Upper lobe of left lung (tissue), 4 donors: Measurements from ENCODE around the gene CLDN8.

Experiments used
- CTCF ChIP-seq, 6 experiments: fragments of 450-650 bp in 4 of 6; fragments of 200-600 bp in 2 of 6; sonication (generic) in 2 of 6; IDR thresholded peaks; one replicate each; pipeline ENCODE4 v1.5.1; 2016 to 2019; ENCODE audit warnings: antibody characterized with exemption in 6 of 6
- EP300 ChIP-seq, 4 donors: sonication (generic); formaldehyde crosslinking; IDR thresholded peaks; one replicate each; pipeline ENCODE4 v1.5.1; 2017; ENCODE audit warnings: antibody characterized with exemption in 4 of 4, control low read depth in 2 of 4
- POLR2A ChIP-seq, 4 donors: fragments of 450-650 bp; IDR thresholded peaks; one replicate each; pipeline ENCODE4 v1.5.1; 2016 to 2017; ENCODE audit warnings: antibody characterized with exemption in 4 of 4, mild to moderate bottlenecking in 2 of 4
- POLR2AphosphoS5 ChIP-seq, 2 donors: sonication (generic); formaldehyde crosslinking; IDR thresholded peaks; one replicate each; pipeline ENCODE4 v1.5.1; 2017; ENCODE audit warnings: antibody characterized with exemption in 2 of 2

GRCh38 chr21:30227128-30227527 lies 11.2 kb upstream of the CLDN8 start:
- TF ChIP-seq CTCF (IDR thresholded peaks at IDR 0.05) (no peak), POLR2AphosphoS5 (IDR thresholded peaks at IDR 0.05) (no peak), POLR2A (IDR thresholded peaks at IDR 0.05) (no peak), EP300 (IDR thresholded peaks at IDR 0.05) (no peak)
